PC-3 (cell line): ENCODE results near the gene PHKA1. TPM values are rescaled to one million over a fixed set of nuclear protein-coding genes. Genes with fewer than 3 reads are reported as not detected.
"Not testable (repeated sequence)": the region's sequence is repeated elsewhere in the genome, so short reads cannot be mapped to it uniquely, and the experiment has no call there.

Experiments used
- ATAC-seq: fragments of 200-7000 bp; cut with Tn5 transposase; 2 replicates; pipeline ENCODE4 v1.9.1; 2020; ENCODE audit warnings: mild to moderate bottlenecking, moderate library complexity
- BruUV-seq: library from RNA; stranded (reverse); fragments of 400-500 nt; replicated peaks from 2 replicates; lab custom pipeline; 2021; lab: Mats Ljungman, UMichigan
- CTCF ChIA-PET: fragments of 300-600 bp; sonication (Branson Sonifier 250); formaldehyde crosslinking; loops from one replicate; lab custom pipeline; 2022; ENCODE audit warnings: antibody characterized with exemption; lab: Charles Lee
- POLR2A ChIA-PET: fragments of 300-600 bp; sonication (Branson Sonifier 250); formaldehyde crosslinking; loops from one replicate; lab custom pipeline; 2022; ENCODE audit warnings: antibody characterized with exemption; ENCODE audit not compliant: unreplicated experiment; lab: Charles Lee
- DNase-seq: peaks from one replicate; pipeline ENCODE4 v3.0.0-alpha.2; 2015
- H2AFZ ChIP-seq: fragments of 300-600 bp; sonication (generic); 2 replicates; pipeline ENCODE4 v1.6.0; 2016; ENCODE audit warnings: antibody characterized with exemption, low read length
- H3F3A ChIP-seq: fragments of 300-600 bp; sonication (generic); one replicate; pipeline ENCODE4 v1.6.0; 2017; ENCODE audit warnings: antibody characterized with exemption, low read length, control low read depth, mild to moderate bottlenecking; ENCODE audit not compliant: unreplicated experiment
- H3K27ac ChIP-seq: fragments of 300-600 bp; sonication (generic); 2 replicates; pipeline ENCODE4 v1.5.1; 2016; ENCODE audit warnings: mild to moderate bottlenecking, low read length
- H3K27me3 ChIP-seq: fragments of 300-600 bp; sonication (generic); 2 replicates; pipeline ENCODE4 v1.6.1; 2016; ENCODE audit warnings: low read length, mixed read lengths
- H3K36me3 ChIP-seq: fragments of 300-600 bp; sonication (generic); 2 replicates; pipeline ENCODE4 v1.6.1; 2016; ENCODE audit warnings: low read depth, mixed run types, low read length, mixed read lengths
- H3K4me1 ChIP-seq: fragments of 300-600 bp; sonication (generic); 2 replicates; pipeline ENCODE4 v1.5.1; 2016; ENCODE audit warnings: low read length; ENCODE audit not compliant: insufficient read depth
- H3K4me2 ChIP-seq: fragments of 300-600 bp; sonication (generic); 2 replicates; pipeline ENCODE4 v1.6.0; 2016; ENCODE audit warnings: low read length
- H3K4me3 ChIP-seq: fragments of 300-600 bp; sonication (generic); 2 replicates; pipeline ENCODE4 v1.5.1; 2016; ENCODE audit warnings: mild to moderate bottlenecking, low read length, mixed read lengths
- H3K79me2 ChIP-seq: fragments of 300-600 bp; sonication (generic); 2 replicates; pipeline ENCODE4 v1.6.1; 2017; ENCODE audit warnings: low read length, mixed read lengths
- H3K9ac ChIP-seq: fragments of 300-600 bp; sonication (generic); 2 replicates; pipeline ENCODE4 v1.6.0; 2016; ENCODE audit warnings: mild to moderate bottlenecking, low read length
- H3K9me2 ChIP-seq: fragments of 300-600 bp; sonication (generic); replicated peaks from 2 replicates; pipeline ENCODE4 v1.6.1; 2016; ENCODE audit warnings: mixed run types, low read length, mixed read lengths
- H3K9me3 ChIP-seq: fragments of 300-600 bp; sonication (generic); 2 replicates; pipeline ENCODE4 v1.6.1; 2016; ENCODE audit warnings: low read length, mixed read lengths
- H4K20me1 ChIP-seq: fragments of 300-600 bp; sonication (generic); 2 replicates; pipeline ENCODE4 v1.6.1; 2016; ENCODE audit warnings: low read length, mixed read lengths
- CTCF ChIP-seq: fragments of 300-600 bp; sonication (generic); conservative IDR thresholded peaks from 2 replicates; pipeline ENCODE4 v1.5.1; 2017; ENCODE audit warnings: antibody characterized with exemption, low read depth, mild to moderate bottlenecking, low read length
- EZH2 ChIP-seq: fragments of 300-600 bp; sonication (generic); IDR thresholded peaks from one replicate; pipeline ENCODE4 v1.6.1; 2017; ENCODE audit warnings: antibody characterized with exemption, mild to moderate bottlenecking, low read length; ENCODE audit not compliant: unreplicated experiment
- EZH2phosphoT487 ChIP-seq: fragments of 300-600 bp; sonication (generic); IDR thresholded peaks from 2 replicates; pipeline ENCODE4 v1.6.1; 2018; ENCODE audit warnings: mild to moderate bottlenecking, antibody characterized with exemption, low read length, borderline replicate concordance
- intact Hi-C: fragments of 100-400 bp; cut with micrococcal nuclease; formaldehyde crosslinking; loops from 2 replicates; pipeline ENCODE4 v1.9.0; 2023
- total RNA-seq: library from RNA; depleted of rRNA; stranded (reverse); fragments of >200 nt; gene quantifications from 2 replicates; pipeline ENCODE4 v1.2.3, GENCODE V29; 2014

The PHKA1 gene
- total RNA-seq, 1 experiment from 2014 or later: 28.5 TPM

DNA sequence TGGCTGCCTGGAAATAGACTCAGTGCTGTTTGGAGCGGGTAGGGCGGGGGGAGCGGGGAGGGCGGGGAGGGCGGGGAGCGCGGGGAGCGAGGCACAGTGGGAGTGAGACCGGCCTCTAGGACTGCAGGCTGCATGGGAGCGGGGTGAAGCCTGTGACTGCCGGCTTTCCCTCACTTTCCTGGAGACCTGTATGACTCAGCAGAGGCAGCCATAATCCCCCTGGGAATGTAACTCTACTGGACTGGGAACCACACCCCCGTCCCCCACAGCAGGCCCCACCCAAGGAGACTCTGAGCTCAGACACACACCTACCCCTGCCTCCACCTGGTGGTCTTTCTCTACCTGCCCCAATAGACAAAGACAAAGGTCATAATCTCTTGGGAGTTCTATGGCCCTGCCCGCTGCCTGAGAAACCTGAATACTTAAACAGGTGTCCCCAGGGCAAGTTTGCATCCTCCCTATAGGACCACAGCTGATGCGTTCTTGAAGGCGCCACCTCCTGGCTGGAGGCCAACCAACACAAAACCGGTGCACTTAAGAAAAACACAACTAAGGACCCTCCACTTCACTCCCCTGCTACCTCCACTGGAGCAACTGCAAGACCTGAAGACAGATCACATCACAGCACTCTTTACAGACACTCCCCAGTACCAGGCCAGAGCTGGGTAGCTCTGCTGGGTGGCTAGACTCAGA is 159.5 kb downstream of the PHKA1 start:
- TF ChIP-seq CTCF: no peak; the same call in 1 of the 2 replicates
- no peak for TF ChIP-seq EZH2phosphoT487
- no peak for TF ChIP-seq EZH2
- no peak overlapping the region for H3K9ac ChIP-seq
- ChIA-PET POLR2A (no interaction called here), CTCF (no interaction called here)
- H3K9me2 ChIP-seq: no peaks in the 10 kb centered on the region
- H4K20me1 ChIP-seq: no peaks in the 10 kb centered on the region
- BruUV-seq: no TSS peak
- no peak overlapping the region; the same call in 1 of the 2 replicates for H3K4me2 ChIP-seq
- no peaks in the 10 kb centered on the region for H3F3A ChIP-seq
- intact Hi-C loops: no loop called here
- H3K4me3 ChIP-seq: no peak overlapping the region
- H3K27me3 ChIP-seq: no peaks in the 10 kb centered on the region
- H3K9me3 ChIP-seq: no peaks in the 10 kb centered on the region
- no peaks in the 10 kb centered on the region for H3K79me2 ChIP-seq
- no peak overlapping the region for H2AFZ ChIP-seq
- ATAC-seq (peak; percentile 24; the same call in 1 of the 2 replicates), DNase-seq (peak; percentile 37)
- H3K27ac ChIP-seq: no peak overlapping the region
- no peaks in the 10 kb centered on the region for H3K36me3 ChIP-seq
- peaks cover 7% of the 10 kb centered on the region for H3K4me1 ChIP-seq

- H4K20me1 ChIP-seq, H3F3A ChIP-seq, DNase-seq, intact Hi-C loops, H3K9me2 ChIP-seq, BruUV-seq, POLR2A ChIA-PET, H3K9ac ChIP-seq, ATAC-seq, H3K4me2 ChIP-seq, H3K27ac ChIP-seq, H3K36me3 ChIP-seq, H3K9me3 ChIP-seq, CTCF ChIA-PET, H3K79me2 ChIP-seq, H3K27me3 ChIP-seq, H3K4me1 ChIP-seq, H3K4me3 ChIP-seq, H2AFZ ChIP-seq: not testable (repeated sequence)
Observed at GRCh38 chrX:72552443-72552842, 161.7 kb downstream of the PHKA1 start.

- peak; percentile 25 for DNase-seq
- Histone ChIP-seq H2AFZ (no peak overlapping the region), H4K20me1 (no peaks in the 10 kb centered on the region), H3K9me2 (no peaks in the 10 kb centered on the region), H3K4me1 (no peaks in the 10 kb centered on the region), H3K36me3 (no peaks in the 10 kb centered on the region), H3K27me3 (no peaks in the 10 kb centered on the region), H3K4me3 (no peak overlapping the region), H3K79me2 (no peaks in the 10 kb centered on the region), H3K9ac (no peak overlapping the region), H3K9me3 (no peaks in the 10 kb centered on the region), H3K27ac (no peak overlapping the region), H3F3A (no peaks in the 10 kb centered on the region), H3K4me2 (no peak overlapping the region)
- no TSS peak for BruUV-seq
- intact Hi-C loops: no loop called here
- ChIA-PET CTCF (no interaction called here), POLR2A (no interaction called here)
- no peak for TF ChIP-seq EZH2phosphoT487
- TF ChIP-seq EZH2: no peak
- TF ChIP-seq CTCF: peak; percentile 18; the same call in 1 of the 2 replicates
- no peak; the same call in 1 of the 2 replicates for ATAC-seq
Observed at GRCh38 chrX:72545990-72546389, 168.1 kb downstream of the PHKA1 start.
